ENCODE measurements around the gene NFIX. TPM values are rescaled to one million over a fixed set of nuclear protein-coding genes. Genes with fewer than 3 reads are reported as not detected.

Gene NFIX
- total and polyA plus RNA-seq, 2 donors: 2.0 to 10.5 TPM

Other genes with a start within 250 kb of the NFIX start
- not detected for gene BEST2, start 243.7 kb upstream of the NFIX start, total RNA-seq
- gene BEST2, start 243.7 kb upstream of the NFIX start, polyA plus RNA-seq: 0.46 TPM
- 8.7 TPM for gene HOOK2, start 219.9 kb upstream of the NFIX start, total RNA-seq
- gene HOOK2, start 219.9 kb upstream of the NFIX start, polyA plus RNA-seq: 36.4 TPM
- gene JUNB, start 204.0 kb upstream of the NFIX start, total RNA-seq: 121 TPM
- 139 TPM for gene JUNB, start 204.0 kb upstream of the NFIX start, polyA plus RNA-seq
- gene PRDX2, start 193.7 kb upstream of the NFIX start, total RNA-seq: 202 TPM
- 113 TPM for gene PRDX2, start 193.7 kb upstream of the NFIX start, polyA plus RNA-seq
- 9.9 TPM for gene THSD8, start 193.4 kb upstream of the NFIX start, total RNA-seq
- gene THSD8, start 193.4 kb upstream of the NFIX start, polyA plus RNA-seq: 4.1 TPM
- 30.3 TPM for gene RNASEH2A, start 188.9 kb upstream of the NFIX start, total RNA-seq
- 8.4 TPM for gene RNASEH2A, start 188.9 kb upstream of the NFIX start, polyA plus RNA-seq
- 1.7 TPM for gene RTBDN, start 160.9 kb upstream of the NFIX start, total RNA-seq
- 1.6 TPM for gene RTBDN, start 160.9 kb upstream of the NFIX start, polyA plus RNA-seq
- gene MAST1, start 157.0 kb upstream of the NFIX start, total RNA-seq: 0.38 TPM
- gene MAST1, start 157.0 kb upstream of the NFIX start, polyA plus RNA-seq: 0.91 TPM
- gene DNASE2, start 114.0 kb upstream of the NFIX start, total RNA-seq: 14.6 TPM
- 20.8 TPM for gene DNASE2, start 114.0 kb upstream of the NFIX start, polyA plus RNA-seq
- 2.5 TPM for gene KLF1, start 108.3 kb upstream of the NFIX start, total RNA-seq
- 0.09 TPM for gene KLF1, start 108.3 kb upstream of the NFIX start, polyA plus RNA-seq
- gene GCDH, start 104.3 kb upstream of the NFIX start, total RNA-seq: 21.9 TPM
- gene GCDH, start 104.3 kb upstream of the NFIX start, polyA plus RNA-seq: 33.6 TPM
- 1.6 TPM for gene SYCE2, start 76.2 kb upstream of the NFIX start, total RNA-seq
- 0.48 TPM for gene SYCE2, start 76.2 kb upstream of the NFIX start, polyA plus RNA-seq
- gene FARSA, start 61.8 kb upstream of the NFIX start, total RNA-seq: 46.7 TPM
- 33.6 TPM for gene FARSA, start 61.8 kb upstream of the NFIX start, polyA plus RNA-seq
- 639 TPM for gene CALR, start 56.9 kb upstream of the NFIX start, total RNA-seq
- gene CALR, start 56.9 kb upstream of the NFIX start, polyA plus RNA-seq: 189 TPM
- 55.8 TPM for gene RAD23A, start 49.6 kb upstream of the NFIX start, total RNA-seq
- 128 TPM for gene RAD23A, start 49.6 kb upstream of the NFIX start, polyA plus RNA-seq
- gene GADD45GIP1, start 38.3 kb upstream of the NFIX start, total RNA-seq: 27.7 TPM
- 27.2 TPM for gene GADD45GIP1, start 38.3 kb upstream of the NFIX start, polyA plus RNA-seq
- gene DAND5, start 25.9 kb upstream of the NFIX start, total RNA-seq: 0.09 TPM
- 0.09 TPM for gene DAND5, start 25.9 kb upstream of the NFIX start, polyA plus RNA-seq
- 8.3 TPM for gene LYL1, start 107.4 kb downstream of the NFIX start, total RNA-seq
- 14.0 TPM for gene LYL1, start 107.4 kb downstream of the NFIX start, polyA plus RNA-seq
- gene TRMT1, start 121.3 kb downstream of the NFIX start, total RNA-seq: 20.2 TPM
- 69.9 TPM for gene TRMT1, start 121.3 kb downstream of the NFIX start, polyA plus RNA-seq
- gene NACC1, start 122.8 kb downstream of the NFIX start, total RNA-seq: 12.8 TPM
- gene NACC1, start 122.8 kb downstream of the NFIX start, polyA plus RNA-seq: 17.5 TPM
- gene STX10, start 154.9 kb downstream of the NFIX start, total RNA-seq: 47.9 TPM
- 101 TPM for gene STX10, start 154.9 kb downstream of the NFIX start, polyA plus RNA-seq
- 28.3 TPM for gene IER2, start 154.9 kb downstream of the NFIX start, total RNA-seq
- 92.7 TPM for gene IER2, start 154.9 kb downstream of the NFIX start, polyA plus RNA-seq